IPS-15b (cell line): ENCODE results near the gene PDGFC.

Experiments used
- H3K27me3 ChIP-seq: one replicate; pipeline ENCODE4 v1.6.1; 2013; ENCODE audit warnings: low read length; ENCODE audit not compliant: control insufficient read depth, insufficient read depth
- H3K36me3 ChIP-seq: one replicate; pipeline ENCODE4 v1.6.1; 2013; ENCODE audit warnings: low read length; ENCODE audit not compliant: control insufficient read depth, insufficient read depth
- H3K4me1 ChIP-seq: one replicate; pipeline ENCODE4 v1.6.1; 2013; ENCODE audit warnings: mild to moderate bottlenecking, low read length; ENCODE audit not compliant: control insufficient read depth, insufficient read depth
- H3K4me3 ChIP-seq: one replicate; pipeline ENCODE4 v1.5.1; 2013; ENCODE audit warnings: low read depth, low read length
- H3K9ac ChIP-seq: one replicate; pipeline ENCODE4 v1.6.1; 2013; ENCODE audit warnings: low read depth, mild to moderate bottlenecking, low read length
- H3K9me3 ChIP-seq: one replicate; pipeline ENCODE4 v1.6.1; 2013; ENCODE audit warnings: mild to moderate bottlenecking, low read length; ENCODE audit not compliant: control insufficient read depth, insufficient read depth

The PDGFC gene

DNA sequence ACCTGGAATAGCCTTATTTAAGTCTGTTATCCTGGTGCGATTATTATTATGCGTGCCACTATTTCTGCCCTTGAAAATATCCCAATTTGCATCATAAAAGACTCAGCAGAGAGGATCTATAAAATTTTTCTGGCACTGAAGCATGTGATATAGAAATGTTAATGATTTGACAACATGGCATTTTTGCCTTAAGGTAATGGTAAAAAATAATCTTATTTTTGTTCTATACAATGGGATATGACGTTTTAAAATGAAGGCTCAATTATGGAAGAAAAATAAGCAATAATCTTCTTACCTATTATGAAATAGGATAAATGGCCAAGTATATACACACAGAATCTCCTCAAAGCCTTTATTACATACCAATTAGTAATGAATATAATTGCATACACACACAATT is 113.5 kb downstream of the PDGFC start:
- H3K9me3 ChIP-seq, result no peaks in the 10 kb centered on the region
- no peak overlapping the region for H3K4me3 ChIP-seq
- no peaks in the 10 kb centered on the region for H3K27me3 ChIP-seq

DNA sequence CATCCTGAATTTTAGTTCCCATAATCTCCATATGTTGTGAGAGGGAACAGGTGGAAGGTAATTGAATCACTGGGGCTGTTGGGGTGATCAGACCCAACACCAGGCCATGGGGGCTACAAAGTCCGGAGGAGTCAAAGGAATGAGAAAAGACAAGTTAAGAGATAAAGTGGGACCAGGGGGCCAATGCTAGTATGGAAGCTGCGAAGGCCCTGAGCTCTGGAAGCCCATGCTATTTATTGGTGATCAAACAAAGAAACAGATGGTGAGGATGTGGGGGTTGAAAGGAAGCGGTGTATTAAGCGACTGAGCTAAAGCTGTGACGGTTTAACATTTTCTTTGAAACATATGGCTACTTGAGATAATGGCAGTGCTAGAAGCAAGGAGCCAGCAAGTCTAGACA is 132.8 kb downstream of the PDGFC start:
- Histone ChIP-seq H3K9me3 (peaks cover 20% of the 10 kb centered on the region), H3K27me3 (no peaks in the 10 kb centered on the region), H3K4me1 (no peaks in the 10 kb centered on the region), H3K36me3 (no peaks in the 10 kb centered on the region), H3K9ac (no peak overlapping the region), H3K4me3 (no peak overlapping the region)

More for the DNA sequence above, 113.5 kb downstream of the PDGFC start:
- no peaks in the 10 kb centered on the region for H3K36me3 ChIP-seq
- no peak overlapping the region for H3K9ac ChIP-seq
- H3K4me1 ChIP-seq, result no peaks in the 10 kb centered on the region

DNA sequence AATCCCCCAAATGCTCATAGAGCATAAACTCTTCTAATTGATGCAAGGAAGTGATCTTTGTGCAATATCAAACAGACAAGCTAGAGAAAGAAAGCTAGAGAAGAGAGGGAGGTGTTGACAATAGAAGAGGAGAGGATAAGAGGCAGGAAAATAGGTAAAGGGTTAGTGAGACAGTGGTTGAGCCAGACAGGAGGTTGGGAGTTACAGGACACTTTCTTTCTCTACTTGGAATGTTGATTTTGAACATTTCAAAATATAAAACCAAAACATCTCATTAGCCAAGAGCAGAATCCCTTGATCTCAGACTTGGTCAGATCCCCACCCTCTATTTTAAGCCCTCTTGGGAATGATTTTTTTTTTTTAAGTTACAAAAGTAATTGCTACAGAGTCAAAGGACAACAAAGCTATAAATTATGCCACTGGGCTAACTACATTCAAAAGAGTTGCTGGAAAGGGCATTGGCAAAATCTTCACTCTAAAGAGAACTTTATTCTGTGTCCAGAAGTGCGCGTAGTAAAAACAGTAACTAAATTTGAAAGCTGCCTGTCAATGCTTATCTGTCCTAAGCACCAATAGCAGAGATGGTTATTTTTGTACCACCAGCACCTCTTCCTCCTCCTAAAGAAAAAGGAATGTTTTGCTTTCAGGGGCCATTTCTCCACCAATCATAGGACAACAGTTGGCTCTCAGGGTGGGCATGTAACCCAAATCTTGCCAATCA is 133.8 kb downstream of the PDGFC start:
- Histone ChIP-seq H3K4me3 (no peak overlapping the region), H3K9me3 (peaks cover 20% of the 10 kb centered on the region), H3K36me3 (no peaks in the 10 kb centered on the region), H3K9ac (no peak overlapping the region), H3K4me1 (no peaks in the 10 kb centered on the region), H3K27me3 (no peaks in the 10 kb centered on the region)

DNA sequence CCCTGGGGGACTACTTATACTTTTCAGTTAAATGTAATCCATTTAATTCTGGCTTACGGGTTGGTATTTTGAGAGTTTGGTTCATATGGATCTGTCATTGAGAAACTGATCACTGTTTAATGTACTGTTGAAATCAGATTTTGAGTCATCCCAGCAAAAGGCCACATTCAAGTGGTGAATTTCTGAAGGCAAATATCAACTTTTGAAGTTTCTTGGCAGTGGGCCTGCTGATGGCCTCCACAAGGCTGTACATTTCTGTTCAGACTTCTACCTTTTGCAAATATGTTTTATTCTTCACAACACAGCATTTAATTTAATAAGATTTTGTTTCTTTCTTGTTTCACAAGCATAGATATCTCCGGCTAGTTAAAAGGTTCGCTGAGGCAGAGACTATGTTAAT is 138.7 kb downstream of the PDGFC start:
- H3K4me3 ChIP-seq, result no peak overlapping the region
- H3K4me1 ChIP-seq, result no peaks in the 10 kb centered on the region
- no peaks in the 10 kb centered on the region for H3K9me3 ChIP-seq
- H3K36me3 ChIP-seq, result no peaks in the 10 kb centered on the region
- H3K27me3 ChIP-seq, result no peaks in the 10 kb centered on the region
- no peak overlapping the region for H3K9ac ChIP-seq

DNA sequence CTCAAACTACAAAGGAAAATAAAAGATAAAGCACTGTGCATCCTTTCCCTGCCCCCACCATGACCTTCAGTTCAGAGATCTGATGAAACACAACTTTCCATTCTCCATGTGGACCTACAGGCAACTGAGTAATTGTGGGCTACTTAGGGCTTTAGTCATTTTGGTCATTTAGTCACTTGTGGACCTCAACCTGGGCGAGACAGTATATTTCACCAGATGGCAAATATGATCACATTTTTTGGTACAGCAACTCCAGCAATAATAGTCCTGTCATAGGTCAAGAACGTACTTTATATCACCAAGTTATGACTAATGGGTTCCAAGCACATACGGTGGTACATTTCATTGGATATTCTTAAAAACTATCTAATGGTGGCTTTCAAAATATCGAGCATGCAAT is 141.2 kb downstream of the PDGFC start:
- Histone ChIP-seq H3K27me3 (no peaks in the 10 kb centered on the region), H3K9me3 (no peaks in the 10 kb centered on the region), H3K36me3 (no peaks in the 10 kb centered on the region), H3K4me1 (no peaks in the 10 kb centered on the region), H3K4me3 (no peak overlapping the region), H3K9ac (no peak overlapping the region)

DNA sequence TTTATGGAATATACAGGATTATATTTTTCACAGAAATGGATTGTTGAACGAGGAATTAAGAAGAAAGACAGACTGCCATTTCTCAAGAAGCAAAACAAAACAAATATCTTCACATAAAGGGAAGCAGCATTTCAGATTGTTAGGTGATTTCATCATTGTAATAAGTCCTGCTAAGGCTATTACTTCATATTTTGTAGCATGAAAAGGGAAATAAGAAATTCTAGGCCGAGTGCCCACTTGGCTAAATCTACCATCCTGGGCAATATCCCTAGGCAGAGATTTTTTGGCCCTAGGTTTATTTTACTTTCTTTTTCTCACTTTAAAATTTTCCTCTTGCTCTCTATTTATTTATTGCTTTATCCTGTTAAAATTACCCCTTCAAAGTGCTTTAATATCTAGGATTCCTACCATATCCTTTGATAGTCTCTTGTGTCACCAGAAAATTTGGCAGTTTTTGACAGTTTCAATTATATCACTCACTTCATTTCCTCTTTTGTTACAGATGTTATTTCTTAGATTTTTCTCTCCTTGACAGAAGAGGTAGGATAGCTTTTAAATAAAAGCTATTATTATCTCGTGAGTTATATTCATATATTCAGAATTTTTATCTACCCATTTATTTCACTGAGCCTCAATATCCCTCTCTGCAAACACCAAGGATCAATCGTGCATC is 142.3 kb downstream of the PDGFC start:
- Histone ChIP-seq H3K9ac (no peak overlapping the region), H3K36me3 (no peaks in the 10 kb centered on the region), H3K9me3 (no peaks in the 10 kb centered on the region), H3K4me3 (no peak overlapping the region), H3K4me1 (no peaks in the 10 kb centered on the region), H3K27me3 (no peaks in the 10 kb centered on the region)

DNA sequence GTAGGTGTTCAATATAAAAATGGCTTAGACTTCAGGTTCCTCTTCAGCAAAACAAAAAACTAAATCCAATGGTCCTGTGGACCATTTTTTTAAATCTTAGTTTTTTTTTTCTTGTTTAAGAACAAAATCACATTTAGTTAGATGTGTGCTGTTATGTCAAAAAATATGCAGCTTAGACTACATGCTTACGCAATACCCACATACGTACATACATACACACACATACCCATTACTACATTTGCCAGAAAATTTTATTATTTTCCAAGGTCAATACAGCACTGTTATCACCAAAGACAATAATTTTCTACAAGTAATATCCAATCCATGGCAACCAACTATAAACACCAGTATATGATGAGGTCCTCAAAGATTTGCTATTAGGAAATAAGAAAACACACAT is 144.1 kb downstream of the PDGFC start:
- H3K9me3 ChIP-seq, result no peaks in the 10 kb centered on the region
- no peak overlapping the region for H3K4me3 ChIP-seq
- no peaks in the 10 kb centered on the region for H3K4me1 ChIP-seq
- H3K27me3 ChIP-seq, result no peaks in the 10 kb centered on the region
- no peak overlapping the region for H3K9ac ChIP-seq
- H3K36me3 ChIP-seq, result no peaks in the 10 kb centered on the region

DNA sequence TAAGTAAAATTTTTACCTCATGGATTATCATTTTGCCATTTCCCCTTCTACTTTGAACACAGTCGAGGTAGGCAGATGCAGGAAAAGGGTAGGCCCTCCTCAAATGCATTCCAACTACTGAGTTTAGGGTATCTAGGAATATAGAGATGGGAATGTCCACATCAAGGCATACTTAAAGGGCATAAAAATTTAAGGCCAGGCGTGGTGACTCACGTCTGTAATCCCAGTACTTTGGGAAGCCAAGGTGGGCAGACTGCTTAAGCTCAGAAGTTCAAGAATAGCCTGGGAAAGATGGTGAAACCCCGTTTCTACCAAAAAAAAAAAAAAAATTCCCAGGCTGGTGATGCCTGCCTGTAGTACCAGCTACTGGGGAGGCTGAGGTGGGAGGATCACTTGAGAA is 146.5 kb downstream of the PDGFC start:
- H3K4me1 ChIP-seq, result no peaks in the 10 kb centered on the region
- no peaks in the 10 kb centered on the region for H3K36me3 ChIP-seq
- H3K27me3 ChIP-seq, result no peaks in the 10 kb centered on the region
- no peak overlapping the region for H3K4me3 ChIP-seq
- no peaks in the 10 kb centered on the region for H3K9me3 ChIP-seq
- no peak overlapping the region for H3K9ac ChIP-seq

DNA sequence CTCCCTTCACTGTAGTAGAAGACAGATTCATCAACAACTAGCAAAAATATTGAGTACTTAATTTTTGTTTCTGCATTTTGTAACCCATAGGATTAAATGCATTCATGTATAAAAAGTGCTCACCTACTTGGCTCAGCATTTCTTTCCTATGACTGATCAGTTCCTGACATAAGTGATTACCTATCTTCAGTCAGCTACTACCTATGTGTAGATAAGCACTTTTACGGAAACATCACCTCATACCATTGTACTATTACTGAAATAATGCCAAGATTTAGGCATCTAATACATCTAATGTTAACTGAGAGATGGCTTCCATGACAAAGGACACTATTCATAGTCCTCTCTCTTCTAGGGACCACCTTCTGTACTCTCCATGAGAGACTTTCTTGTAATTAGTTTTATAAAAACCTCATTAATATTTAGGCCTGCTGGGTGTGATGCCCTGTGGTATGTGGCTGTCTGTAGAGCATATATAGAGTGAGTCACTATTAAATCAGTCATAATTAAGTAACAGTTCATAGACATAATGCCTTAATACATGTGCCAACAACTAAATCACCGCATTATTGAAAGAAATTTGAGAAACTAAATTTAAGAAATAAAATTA is 147.0 kb downstream of the PDGFC start:
- no peak overlapping the region for H3K4me3 ChIP-seq
- no peaks in the 10 kb centered on the region for H3K9me3 ChIP-seq
- no peaks in the 10 kb centered on the region for H3K4me1 ChIP-seq
- H3K27me3 ChIP-seq, result no peaks in the 10 kb centered on the region
- no peaks in the 10 kb centered on the region for H3K36me3 ChIP-seq
- H3K9ac ChIP-seq, result no peak overlapping the region

DNA sequence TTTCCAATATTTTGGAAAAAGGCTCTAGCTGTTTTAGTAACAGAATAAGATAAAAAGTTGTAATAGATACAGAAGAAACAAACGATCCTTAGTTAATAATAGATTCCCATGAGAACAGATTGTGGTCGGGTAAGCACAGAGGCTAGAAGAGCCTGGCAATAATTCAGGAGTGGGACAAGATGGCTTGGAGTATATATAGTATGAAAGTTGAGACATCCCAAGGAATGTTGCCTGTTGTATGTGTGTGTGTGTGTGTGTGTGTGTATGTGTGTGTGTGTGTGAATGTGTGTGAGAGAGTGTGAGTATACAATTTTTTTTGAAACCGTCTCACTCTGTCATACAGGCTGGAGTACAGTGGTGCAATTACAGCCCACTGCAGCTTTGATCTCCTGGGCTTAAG is 150.7 kb downstream of the PDGFC start:
- H3K27me3 ChIP-seq, result no peaks in the 10 kb centered on the region
- H3K9ac ChIP-seq, result no peak overlapping the region
- no peaks in the 10 kb centered on the region for H3K4me1 ChIP-seq
- H3K9me3 ChIP-seq, result no peaks in the 10 kb centered on the region
- no peak overlapping the region for H3K4me3 ChIP-seq
- H3K36me3 ChIP-seq, result no peaks in the 10 kb centered on the region

DNA sequence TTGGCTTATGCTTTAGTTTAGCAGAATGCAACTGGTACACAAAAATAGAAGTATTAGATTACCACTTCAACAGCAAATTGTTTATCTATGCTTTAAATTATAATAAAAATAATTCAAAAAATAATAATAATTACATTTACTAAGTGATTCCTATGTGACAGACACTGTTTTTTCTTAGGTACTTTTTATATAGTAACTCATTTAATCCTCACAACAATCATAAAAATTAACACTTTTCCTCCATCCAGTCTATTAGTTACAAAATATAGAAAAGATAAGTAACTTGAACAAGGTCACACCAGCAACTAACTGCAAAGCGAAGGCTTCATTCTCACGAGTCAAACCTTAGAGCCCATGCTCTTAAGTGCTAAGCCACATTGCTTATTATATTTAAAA is 155.2 kb downstream of the PDGFC start:
- H3K4me3 ChIP-seq, result no peak overlapping the region
- H3K27me3 ChIP-seq, result no peaks in the 10 kb centered on the region
- H3K9ac ChIP-seq, result no peak overlapping the region
- no peaks in the 10 kb centered on the region for H3K36me3 ChIP-seq
- H3K4me1 ChIP-seq, result no peaks in the 10 kb centered on the region
- no peaks in the 10 kb centered on the region for H3K9me3 ChIP-seq
